DOHH2 (cell line): ENCODE measurements around the gene TJP2.
A peak's percentile ranks its signal among the peaks of the same experiment; 100 is the strongest.

Experiments used
- H3F3A ChIP-seq: fragments of 200-600 bp; sonication (generic), shearing (Covaris generic); 2 replicates; pipeline ENCODE4 v1.6.0; 2016; ENCODE audit warnings: antibody characterized with exemption, mild to moderate bottlenecking; ENCODE audit not compliant: control insufficient read depth, insufficient read depth
- H3K27ac ChIP-seq: fragments of 200-600 bp; sonication (generic); 2 replicates; pipeline ENCODE4 v1.5.1; 2014; ENCODE audit warnings: low read depth, mild to moderate bottlenecking, low read length, moderate library complexity
- H3K27me3 ChIP-seq: fragments of 200-600 bp; sonication (generic); 2 replicates; pipeline ENCODE4 v1.6.1; 2014; ENCODE audit warnings: mild to moderate bottlenecking, low read length, mixed read lengths; ENCODE audit not compliant: control insufficient read depth
- H3K36me3 ChIP-seq: fragments of 200-600 bp; sonication (generic); 2 replicates; pipeline ENCODE4 v1.6.1; 2014; ENCODE audit warnings: mild to moderate bottlenecking, low read length, moderate library complexity, mixed read lengths; ENCODE audit not compliant: control insufficient read depth
- H3K4me1 ChIP-seq: fragments of 200-600 bp; sonication (generic); 2 replicates; pipeline ENCODE4 v1.6.1; 2014; ENCODE audit warnings: mild to moderate bottlenecking, low read length, mixed read lengths; ENCODE audit not compliant: control insufficient read depth
- H3K4me2 ChIP-seq: fragments of 200-600 bp; sonication (generic); 2 replicates; pipeline ENCODE4 v1.6.0; 2014; ENCODE audit warnings: mild to moderate bottlenecking, low read length, moderate library complexity
- H3K4me3 ChIP-seq: fragments of 200-600 bp; sonication (generic); 2 replicates; pipeline ENCODE4 v1.5.1; 2014; ENCODE audit warnings: mild to moderate bottlenecking, low read length, mixed read lengths
- H3K79me2 ChIP-seq: fragments of 200-600 bp; sonication (generic); 2 replicates; pipeline ENCODE4 v1.6.1; 2014; ENCODE audit warnings: mild to moderate bottlenecking, low read length, mixed read lengths; ENCODE audit not compliant: control insufficient read depth
- H3K9me2 ChIP-seq: fragments of 200-600 bp; sonication (generic); replicated peaks from 2 replicates; pipeline ENCODE4 v1.6.1; 2014; ENCODE audit warnings: mild to moderate bottlenecking, low read length, mixed read lengths; ENCODE audit not compliant: control insufficient read depth
- H3K9me3 ChIP-seq: fragments of 200-600 bp; sonication (generic); 2 replicates; pipeline ENCODE4 v1.6.1; 2014; ENCODE audit warnings: antibody characterized with exemption, low read length, mixed read lengths; ENCODE audit not compliant: control insufficient read depth, insufficient read depth
- H4K20me1 ChIP-seq: fragments of 200-600 bp; sonication (generic); 2 replicates; pipeline ENCODE4 v1.6.0; 2014; ENCODE audit warnings: low read depth, mild to moderate bottlenecking, antibody characterized with exemption, low read length, moderate library complexity; ENCODE audit not compliant: control insufficient read depth, insufficient read depth
- CTCF ChIP-seq: fragments of 200-600 bp; sonication (generic); IDR thresholded peaks from one replicate; pipeline ENCODE4 v1.5.1; 2014; ENCODE audit warnings: antibody characterized with exemption, mild to moderate bottlenecking, low read depth, low read length; ENCODE audit not compliant: poor library complexity, severe bottlenecking
- EZH2phosphoT487 ChIP-seq: fragments of 200-600 bp; sonication (generic); IDR thresholded peaks from 2 replicates; pipeline ENCODE4 v1.6.1; 2017; ENCODE audit warnings: borderline replicate concordance, mild to moderate bottlenecking, antibody characterized with exemption, low read length, moderate library complexity, mixed read lengths

TJP2 gene

GRCh38 chr9:69153707-69154521, 20.2 kb upstream of the TJP2 start:
- no peaks in the 10 kb centered on the region for H3K9me3 ChIP-seq
- H3K9me2 ChIP-seq = no peaks in the 10 kb centered on the region
- H3K27ac ChIP-seq = no peak overlapping the region
- TF ChIP-seq CTCF = no peak
- no peak for TF ChIP-seq EZH2phosphoT487
- H3K36me3 ChIP-seq = no peaks in the 10 kb centered on the region
- H3K4me1 ChIP-seq = peaks cover 41% of the 10 kb centered on the region
- no peaks in the 10 kb centered on the region for H4K20me1 ChIP-seq
- H3K4me3 ChIP-seq = no peak overlapping the region
- no peak overlapping the region for H3K4me2 ChIP-seq
- no peaks in the 10 kb centered on the region for H3F3A ChIP-seq
- no peaks in the 10 kb centered on the region for H3K79me2 ChIP-seq
- no peaks in the 10 kb centered on the region for H3K27me3 ChIP-seq

GRCh38 chr9:69155341-69156030, 18.6 kb upstream of the TJP2 start:
- no peak for TF ChIP-seq CTCF
- no peak for TF ChIP-seq EZH2phosphoT487
- Histone ChIP-seq H3K4me2 (peak overlapping the region; percentile 57), H3K36me3 (no peaks in the 10 kb centered on the region), H3K9me2 (no peaks in the 10 kb centered on the region), H3K4me3 (peak overlapping the region; percentile 44), H3K79me2 (no peaks in the 10 kb centered on the region), H3K27ac (peak overlapping the region; percentile 42; the same call in 1 of the 2 replicates), H3K4me1 (peaks cover 41% of the 10 kb centered on the region), H3F3A (no peaks in the 10 kb centered on the region), H4K20me1 (no peaks in the 10 kb centered on the region), H3K9me3 (no peaks in the 10 kb centered on the region), H3K27me3 (no peaks in the 10 kb centered on the region)

DNA sequence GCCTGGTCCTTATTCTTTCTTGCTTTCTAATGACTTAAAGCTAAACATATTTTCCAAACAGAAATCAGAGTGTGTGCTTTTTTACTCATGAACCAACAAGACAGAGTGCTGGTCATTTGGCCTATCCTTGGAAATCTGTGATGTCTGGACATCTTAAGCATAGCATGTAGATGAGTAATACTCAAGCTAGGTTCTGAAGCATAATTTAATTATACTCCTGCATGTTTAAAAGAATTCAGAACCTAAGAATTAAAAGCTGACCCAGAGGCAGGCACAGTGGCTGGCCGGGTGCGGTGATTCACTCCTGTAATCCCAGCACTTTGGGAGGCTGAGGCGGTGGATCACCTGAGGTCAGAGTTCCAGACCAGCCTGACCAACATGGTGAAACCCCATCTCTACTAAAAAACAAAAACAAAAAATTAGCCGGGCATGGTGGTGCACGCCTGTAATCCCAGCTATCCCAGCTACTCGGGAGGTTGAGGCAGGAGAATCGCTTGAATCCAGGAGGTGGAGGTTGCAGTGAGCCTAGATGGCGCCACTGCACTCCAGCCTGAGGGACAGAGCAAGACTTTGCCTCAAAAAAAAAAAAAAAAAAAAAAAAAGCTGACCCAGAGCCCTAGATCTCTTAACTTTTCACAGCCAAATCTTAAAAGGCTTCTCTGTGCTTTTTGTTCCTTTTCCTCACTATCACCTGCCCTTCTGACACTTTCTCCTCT, 16.2 kb upstream of the TJP2 start:
- Histone ChIP-seq H3K27me3 (no peaks in the 10 kb centered on the region), H4K20me1 (no peaks in the 10 kb centered on the region), H3K36me3 (no peaks in the 10 kb centered on the region), H3K9me3 (no peaks in the 10 kb centered on the region), H3K4me1 (peaks cover 29% of the 10 kb centered on the region), H3F3A (no peaks in the 10 kb centered on the region), H3K79me2 (no peaks in the 10 kb centered on the region), H3K9me2 (no peaks in the 10 kb centered on the region), H3K4me3 (no peak overlapping the region), H3K27ac (no peak overlapping the region), H3K4me2 (no peak overlapping the region)
- peak; percentile 51 for TF ChIP-seq CTCF
- TF ChIP-seq EZH2phosphoT487 = no peak
